WERI-Rb-1 (cell line): ENCODE results near the gene ARTN.

ENCODE experiments used
- DNase-seq: peaks from one replicate; pipeline ENCODE4 v3.0.0-alpha.2; 2020
- H3K27ac ChIP-seq: fragments of 250-450 bp; sonication (Bioruptor Pico); 2 replicates; pipeline ENCODE4 v1.5.1; 2020; ENCODE audit warnings: mild to moderate bottlenecking, moderate library complexity
- H3K27me3 ChIP-seq: fragments of 250-450 bp; sonication (Bioruptor Pico); 2 replicates; pipeline ENCODE4 v1.5.1; 2021; ENCODE audit warnings: mild to moderate bottlenecking, low read depth, moderate library complexity; ENCODE audit not compliant: insufficient read depth, severe bottlenecking
- H3K36me3 ChIP-seq: fragments of 250-450 bp; sonication (Bioruptor Pico); 2 replicates; pipeline ENCODE4 v1.5.1; 2020; ENCODE audit warnings: mild to moderate bottlenecking, moderate library complexity
- H3K4me3 ChIP-seq: 2 replicates; pipeline ENCODE4 v1.5.1; 2011; ENCODE audit warnings: low read depth, mild to moderate bottlenecking, control low read depth, low read length
- H3K9me3 ChIP-seq: fragments of 250-450 bp; sonication (Bioruptor Pico); 2 replicates; pipeline ENCODE4 v1.5.1; 2021; ENCODE audit warnings: mild to moderate bottlenecking, moderate library complexity; ENCODE audit not compliant: severe bottlenecking
- CTCF ChIP-seq: IDR thresholded peaks from 2 replicates; pipeline ENCODE4 v1.5.1; 2011; ENCODE audit warnings: low read depth, mild to moderate bottlenecking, control low read depth, inconsistent platforms, low read length

Gene ARTN

GRCh38 chr1:43908226-43908625 is 25.4 kb upstream of the ARTN start:
- TF ChIP-seq CTCF = no peak
- no peaks in the 10 kb centered on the region for H3K9me3 ChIP-seq
- no peaks in the 10 kb centered on the region for H3K27me3 ChIP-seq
- H3K4me3 ChIP-seq = no peak overlapping the region
- DNase-seq = no peak
- no peak overlapping the region for H3K27ac ChIP-seq
- H3K36me3 ChIP-seq = no peaks in the 10 kb centered on the region

GRCh38 chr1:43908858-43909257 is 24.7 kb upstream of the ARTN start:
- peak; percentile 37; the same call in 1 of the 2 replicates for TF ChIP-seq CTCF
- H3K27ac ChIP-seq = no peak overlapping the region
- H3K9me3 ChIP-seq = no peaks in the 10 kb centered on the region
- no peaks in the 10 kb centered on the region for H3K36me3 ChIP-seq
- DNase-seq = no peak
- no peak overlapping the region for H3K4me3 ChIP-seq
- H3K27me3 ChIP-seq = no peaks in the 10 kb centered on the region

- TF ChIP-seq CTCF = no peak
- DNase-seq = no peak
- Histone ChIP-seq H3K27me3 (no peaks in the 10 kb centered on the region), H3K9me3 (no peaks in the 10 kb centered on the region), H3K36me3 (no peaks in the 10 kb centered on the region), H3K4me3 (no peak overlapping the region), H3K27ac (no peak overlapping the region)
Measured at GRCh38 chr1:43910343-43910742, 23.3 kb upstream of the ARTN start.

- no peak overlapping the region for H3K27ac ChIP-seq
- TF ChIP-seq CTCF = no peak
- H3K36me3 ChIP-seq = no peaks in the 10 kb centered on the region
- no peaks in the 10 kb centered on the region for H3K27me3 ChIP-seq
- no peaks in the 10 kb centered on the region for H3K9me3 ChIP-seq
- DNase-seq = no peak
- no peak overlapping the region for H3K4me3 ChIP-seq
Measured at GRCh38 chr1:43912607-43913006, 21.0 kb upstream of the ARTN start.

GRCh38 chr1:43913051-43913501 is 20.5 kb upstream of the ARTN start:
- TF ChIP-seq CTCF = no peak
- no peak overlapping the region for H3K27ac ChIP-seq
- no peaks in the 10 kb centered on the region for H3K36me3 ChIP-seq
- no peak overlapping the region for H3K4me3 ChIP-seq
- H3K27me3 ChIP-seq = no peaks in the 10 kb centered on the region
- H3K9me3 ChIP-seq = no peaks in the 10 kb centered on the region
- peak; percentile 38 for DNase-seq

- TF ChIP-seq CTCF = no peak
- Histone ChIP-seq H3K9me3 (no peaks in the 10 kb centered on the region), H3K27ac (no peak overlapping the region), H3K27me3 (no peaks in the 10 kb centered on the region), H3K36me3 (no peaks in the 10 kb centered on the region), H3K4me3 (no peak overlapping the region)
- DNase-seq = no peak
Measured at GRCh38 chr1:43913666-43914360, 19.8 kb upstream of the ARTN start.
